ENCODE data around the gene TUBGCP2.

The TUBGCP2 gene

DNA sequence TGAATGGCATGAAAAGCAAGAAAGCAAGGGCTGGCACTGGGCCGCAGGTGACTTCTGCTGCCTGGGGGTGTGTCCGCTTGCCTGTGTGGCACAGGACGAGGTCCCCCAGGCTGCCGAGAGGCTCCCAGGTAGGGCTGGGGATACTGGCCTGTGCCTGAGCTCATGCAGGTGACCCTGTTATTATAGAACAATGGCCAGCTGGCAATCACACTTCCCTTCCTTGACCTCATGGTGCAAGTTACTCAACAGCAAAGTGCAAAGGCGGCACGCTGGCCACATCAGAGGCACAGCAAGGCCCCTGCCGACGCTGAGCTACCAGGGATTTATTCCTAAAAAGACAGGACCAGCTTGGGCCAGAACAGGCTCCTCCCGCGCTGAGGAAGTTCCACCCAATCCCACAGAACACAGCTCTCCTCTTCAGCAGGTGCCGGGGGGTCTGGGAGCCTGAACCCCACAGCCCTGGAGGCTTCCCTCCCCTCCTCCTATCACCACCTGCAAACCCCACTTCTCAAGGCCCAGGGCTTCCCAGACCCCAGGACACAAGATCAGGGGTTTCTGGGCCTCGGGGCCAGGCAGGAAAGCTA, 30.6 kb downstream of the TUBGCP2 start:
- Histone ChIP-seq H3K4me3 (ENCODE audit: low read length) (no peak overlapping the region), H4K20me1 (ENCODE audit: control insufficient read depth, insufficient read depth, low read depth, low read length) (no peaks in the 10 kb centered on the region), H3K27ac (ENCODE audit: low read depth, low read length) (no peak overlapping the region), H3K4me2 (ENCODE audit: low read length) (no peak overlapping the region), H3K9me2 (replicated peaks; ENCODE audit: control insufficient read depth, low read length) (no peaks in the 10 kb centered on the region), H3K79me2 (ENCODE audit: control insufficient read depth, low read length) (no peaks in the 10 kb centered on the region), H3K4me1 (ENCODE audit: control insufficient read depth, low read length) (peaks cover 37% of the 10 kb centered on the region), H3K9me3 (ENCODE audit: control insufficient read depth, insufficient read depth, low read length) (no peaks in the 10 kb centered on the region), H3F3A (ENCODE audit: control insufficient read depth, insufficient read depth) (no peaks in the 10 kb centered on the region), H3K27me3 (ENCODE audit: control insufficient read depth, low read length) (peaks cover 9% of the 10 kb centered on the region), H3K36me3 (ENCODE audit: control insufficient read depth, low read length) (peaks cover 8% of the 10 kb centered on the region; the same call in 1 of the 2 replicates)
- no peak for TF ChIP-seq EZH2phosphoT487 (IDR thresholded peaks at IDR 0.05; ENCODE audit: borderline replicate concordance, low read length)
- TF ChIP-seq, protein P1, sequence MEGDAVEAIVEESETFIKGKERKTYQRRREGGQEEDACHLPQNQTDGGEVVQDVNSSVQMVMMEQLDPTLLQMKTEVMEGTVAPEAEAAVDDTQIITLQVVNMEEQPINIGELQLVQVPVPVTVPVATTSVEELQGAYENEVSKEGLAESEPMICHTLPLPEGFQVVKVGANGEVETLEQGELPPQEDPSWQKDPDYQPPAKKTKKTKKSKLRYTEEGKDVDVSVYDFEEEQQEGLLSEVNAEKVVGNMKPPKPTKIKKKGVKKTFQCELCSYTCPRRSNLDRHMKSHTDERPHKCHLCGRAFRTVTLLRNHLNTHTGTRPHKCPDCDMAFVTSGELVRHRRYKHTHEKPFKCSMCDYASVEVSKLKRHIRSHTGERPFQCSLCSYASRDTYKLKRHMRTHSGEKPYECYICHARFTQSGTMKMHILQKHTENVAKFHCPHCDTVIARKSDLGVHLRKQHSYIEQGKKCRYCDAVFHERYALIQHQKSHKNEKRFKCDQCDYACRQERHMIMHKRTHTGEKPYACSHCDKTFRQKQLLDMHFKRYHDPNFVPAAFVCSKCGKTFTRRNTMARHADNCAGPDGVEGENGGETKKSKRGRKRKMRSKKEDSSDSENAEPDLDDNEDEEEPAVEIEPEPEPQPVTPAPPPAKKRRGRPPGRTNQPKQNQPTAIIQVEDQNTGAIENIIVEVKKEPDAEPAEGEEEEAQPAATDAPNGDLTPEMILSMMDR (IDR thresholded peaks at IDR 0.05; ENCODE audit: low read depth, low read length, poor library complexity, severe bottlenecking): no peak

DNA sequence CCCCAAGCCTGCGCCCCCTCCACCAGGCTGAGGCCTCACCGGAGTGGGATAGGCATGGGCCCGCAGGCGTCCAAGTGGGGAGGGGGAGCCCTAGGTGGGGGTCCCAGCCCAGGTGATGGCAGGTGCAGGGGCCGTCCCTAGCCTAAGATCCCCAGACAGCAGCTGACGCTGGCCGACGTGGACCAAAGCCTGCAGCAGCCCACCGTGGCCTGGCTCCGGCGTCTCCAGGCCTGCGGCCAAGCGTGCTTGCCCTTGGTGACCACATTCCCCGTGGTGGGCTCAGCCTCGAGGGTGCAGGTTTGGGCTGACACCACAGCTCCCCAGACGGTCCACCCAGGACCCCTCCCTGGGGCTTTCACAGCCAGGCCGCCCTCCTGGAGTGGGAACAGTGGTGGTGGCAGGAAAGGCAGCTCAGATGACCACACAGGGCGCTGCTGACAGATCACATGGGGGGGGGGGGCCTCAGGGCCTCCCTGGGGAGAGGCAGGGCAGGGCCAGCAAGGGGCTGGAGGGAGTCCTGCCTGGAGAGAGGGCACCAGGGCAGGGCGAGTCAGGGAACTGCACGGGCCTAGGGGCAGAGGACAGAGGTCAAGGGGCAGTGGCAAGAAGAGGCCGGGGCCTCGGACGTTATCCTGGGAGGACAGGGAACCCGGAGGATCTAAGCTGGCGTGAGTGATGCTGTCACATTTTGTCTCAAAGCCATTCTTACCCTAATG, 31.2 kb downstream of the TUBGCP2 start:
- Histone ChIP-seq H3K36me3 (ENCODE audit: control insufficient read depth, low read length) (peaks cover 2% of the 10 kb centered on the region; the same call in 1 of the 2 replicates), H3K4me1 (ENCODE audit: control insufficient read depth, low read length) (peaks cover 37% of the 10 kb centered on the region), H3K27me3 (ENCODE audit: control insufficient read depth, low read length) (peaks cover 9% of the 10 kb centered on the region), H3K79me2 (ENCODE audit: control insufficient read depth, low read length) (no peaks in the 10 kb centered on the region), H3K27ac (ENCODE audit: low read depth, low read length) (no peak overlapping the region), H3K4me2 (ENCODE audit: low read length) (no peak overlapping the region), H3K9me3 (ENCODE audit: control insufficient read depth, insufficient read depth, low read length) (no peaks in the 10 kb centered on the region), H3K4me3 (ENCODE audit: low read length) (no peak overlapping the region), H3K9me2 (replicated peaks; ENCODE audit: control insufficient read depth, low read length) (no peaks in the 10 kb centered on the region), H3F3A (ENCODE audit: control insufficient read depth, insufficient read depth) (no peaks in the 10 kb centered on the region), H4K20me1 (ENCODE audit: control insufficient read depth, insufficient read depth, low read depth, low read length) (no peaks in the 10 kb centered on the region)
- TF ChIP-seq, protein P1 (IDR thresholded peaks at IDR 0.05; ENCODE audit: low read depth, low read length, poor library complexity, severe bottlenecking): no peak
- TF ChIP-seq EZH2phosphoT487 (IDR thresholded peaks at IDR 0.05; ENCODE audit: borderline replicate concordance, low read length): no peak

DNA sequence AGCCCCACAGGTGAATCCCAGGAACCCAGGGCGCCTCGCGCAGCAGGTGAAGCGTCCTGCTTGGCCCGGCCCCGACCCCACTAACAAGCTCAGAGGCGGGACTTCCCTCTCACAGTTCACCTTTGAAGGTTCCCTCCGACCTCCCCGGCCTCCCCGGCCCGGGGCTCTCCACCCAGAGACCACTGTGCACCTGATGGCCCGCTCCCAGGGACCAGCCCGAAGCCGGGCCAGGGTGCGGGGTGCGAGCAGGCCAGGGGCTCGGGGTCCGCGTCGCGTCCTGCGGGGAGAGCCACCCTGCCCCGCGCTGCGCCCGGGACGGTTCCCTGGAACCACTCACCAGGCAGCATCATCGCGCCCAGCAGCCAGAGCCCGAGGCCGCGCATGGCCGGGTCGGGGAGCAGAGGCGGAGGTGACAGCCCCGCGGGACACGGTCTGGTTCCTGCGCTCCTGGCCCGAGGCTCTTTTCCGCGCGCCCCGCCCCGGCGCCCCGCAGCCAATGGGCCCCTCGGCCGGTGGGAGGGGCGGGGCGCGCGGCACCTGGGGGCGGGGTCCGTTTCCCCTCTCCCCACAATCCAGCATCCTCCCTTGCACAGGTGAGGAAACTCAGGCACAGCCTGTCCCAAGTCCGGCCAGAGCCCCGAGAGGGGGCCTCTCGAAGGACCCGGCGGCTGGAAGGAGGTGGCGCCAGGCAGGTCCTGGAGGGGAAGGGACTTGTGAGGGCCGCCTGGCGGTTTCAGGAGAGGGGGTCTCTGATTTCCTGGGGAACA, 32.1 kb downstream of the TUBGCP2 start, which contains the start of gene ADAM8:
Gene ADAM8 (minus strand): TSS at position 434 of the 767 bp plus-strand sequence. CDS start 51 bp downstream, at position 383.
- Histone ChIP-seq H3K4me2 (ENCODE audit: low read length) (peak within 1 kb of the TSS; percentile 51), H3K27ac (ENCODE audit: low read depth, low read length) (no peak within 1 kb of the TSS), H3K4me3 (ENCODE audit: low read length) (peak within 1 kb of the TSS; percentile 28; the same call in 1 of the 2 replicates)

More for the DNA sequence above, 32.1 kb downstream of the TUBGCP2 start, which contains the start of gene ADAM8:
- Histone ChIP-seq H3K9me2 (replicated peaks; ENCODE audit: control insufficient read depth, low read length) (no peaks in the 10 kb centered on the region), H3K79me2 (ENCODE audit: control insufficient read depth, low read length) (no peaks in the 10 kb centered on the region), H4K20me1 (ENCODE audit: control insufficient read depth, insufficient read depth, low read depth, low read length) (no peaks in the 10 kb centered on the region), H3K4me1 (ENCODE audit: control insufficient read depth, low read length) (peaks cover 37% of the 10 kb centered on the region), H3K27me3 (ENCODE audit: control insufficient read depth, low read length) (peaks cover 9% of the 10 kb centered on the region), H3K9me3 (ENCODE audit: control insufficient read depth, insufficient read depth, low read length) (no peaks in the 10 kb centered on the region), H3F3A (ENCODE audit: control insufficient read depth, insufficient read depth) (no peaks in the 10 kb centered on the region), H3K36me3 (ENCODE audit: control insufficient read depth, low read length) (no peaks in the 10 kb centered on the region)
- TF ChIP-seq EZH2phosphoT487 (IDR thresholded peaks at IDR 0.05; ENCODE audit: borderline replicate concordance, low read length): no peak
- TF ChIP-seq, protein P1 (IDR thresholded peaks at IDR 0.05; ENCODE audit: low read depth, low read length, poor library complexity, severe bottlenecking): no peak
